Measurements from ENCODE around the gene AHCYL2.

GRCh38 chr7:129265328-129265727 is 40.5 kb downstream of the AHCYL2 start:
- no peak for TF ChIP-seq EP300 (IDR thresholded peaks at IDR 0.05)
- TF ChIP-seq, protein P1, sequence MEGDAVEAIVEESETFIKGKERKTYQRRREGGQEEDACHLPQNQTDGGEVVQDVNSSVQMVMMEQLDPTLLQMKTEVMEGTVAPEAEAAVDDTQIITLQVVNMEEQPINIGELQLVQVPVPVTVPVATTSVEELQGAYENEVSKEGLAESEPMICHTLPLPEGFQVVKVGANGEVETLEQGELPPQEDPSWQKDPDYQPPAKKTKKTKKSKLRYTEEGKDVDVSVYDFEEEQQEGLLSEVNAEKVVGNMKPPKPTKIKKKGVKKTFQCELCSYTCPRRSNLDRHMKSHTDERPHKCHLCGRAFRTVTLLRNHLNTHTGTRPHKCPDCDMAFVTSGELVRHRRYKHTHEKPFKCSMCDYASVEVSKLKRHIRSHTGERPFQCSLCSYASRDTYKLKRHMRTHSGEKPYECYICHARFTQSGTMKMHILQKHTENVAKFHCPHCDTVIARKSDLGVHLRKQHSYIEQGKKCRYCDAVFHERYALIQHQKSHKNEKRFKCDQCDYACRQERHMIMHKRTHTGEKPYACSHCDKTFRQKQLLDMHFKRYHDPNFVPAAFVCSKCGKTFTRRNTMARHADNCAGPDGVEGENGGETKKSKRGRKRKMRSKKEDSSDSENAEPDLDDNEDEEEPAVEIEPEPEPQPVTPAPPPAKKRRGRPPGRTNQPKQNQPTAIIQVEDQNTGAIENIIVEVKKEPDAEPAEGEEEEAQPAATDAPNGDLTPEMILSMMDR (IDR thresholded peaks at IDR 0.05), result no peak

Measured in ovary (tissue), 3 donors.